GM21786 (cell line): Measurements from ENCODE around the gene TEKT5.
"Not testable (repeated sequence)": the region's sequence is repeated elsewhere in the genome, so short reads cannot be mapped to it uniquely, and the experiment has no call there.

ENCODE experiments used
- ATAC-seq: cut with Tn5 transposase; IDR thresholded peaks from one replicate; pipeline ENCODE4 v1.9.1; 2021; ENCODE audit not compliant: unreplicated experiment

Gene TEKT5

GRCh38 chr16:10660950-10661635, 33.6 kb downstream of the TEKT5 start:
- no peak for ATAC-seq

GRCh38 chr16:10658943-10659342, 35.8 kb downstream of the TEKT5 start:
- ATAC-seq = no peak

GRCh38 chr16:10657925-10658324, 36.8 kb downstream of the TEKT5 start:
- no peak for ATAC-seq

GRCh38 chr16:10656618-10657017, 38.1 kb downstream of the TEKT5 start:
- ATAC-seq = no peak

GRCh38 chr16:10655415-10655977, 39.2 kb downstream of the TEKT5 start:
- ATAC-seq = no peak

- no peak for ATAC-seq
Observed at GRCh38 chr16:10654592-10655414, 39.9 kb downstream of the TEKT5 start.

GRCh38 chr16:10652730-10653590, 41.8 kb downstream of the TEKT5 start:
- no peak for ATAC-seq

- not testable (repeated sequence) for ATAC-seq
Observed at GRCh38 chr16:10649098-10649497, 45.6 kb downstream of the TEKT5 start.

GRCh38 chr16:10647721-10648296, 46.9 kb downstream of the TEKT5 start:
- no peak for ATAC-seq

GRCh38 chr16:10647264-10647720, 47.4 kb downstream of the TEKT5 start:
- no peak for ATAC-seq

- ATAC-seq = no peak
Observed at GRCh38 chr16:10646581-10647263, 48.0 kb downstream of the TEKT5 start.

GRCh38 chr16:10646228-10646580, 48.5 kb downstream of the TEKT5 start:
- no peak for ATAC-seq

GRCh38 chr16:10644092-10644491, 50.6 kb downstream of the TEKT5 start:
- ATAC-seq = no peak

- no peak for ATAC-seq
Observed at GRCh38 chr16:10642964-10643363, 51.8 kb downstream of the TEKT5 start.

- no peak for ATAC-seq
Observed at GRCh38 chr16:10641953-10642949, 52.5 kb downstream of the TEKT5 start.

GRCh38 chr16:10641555-10641952, 53.2 kb downstream of the TEKT5 start:
- ATAC-seq = no peak

- no peak for ATAC-seq
Observed at GRCh38 chr16:10640934-10641333, 53.8 kb downstream of the TEKT5 start.

- no peak for ATAC-seq
Observed at GRCh38 chr16:10638101-10638500, 56.6 kb downstream of the TEKT5 start.
